H9 (cell line): ENCODE measurements around the gene ANKRD16. TPM values are rescaled to one million over a fixed set of nuclear protein-coding genes. Genes with fewer than 3 reads are reported as not detected.

Experiments
- DNase-seq: peaks from one replicate; pipeline ENCODE4 v3.0.0-alpha.2; 2017
- H2AFZ ChIP-seq: one replicate; pipeline ENCODE4 v1.6.1; 2013; ENCODE audit warnings: mild to moderate bottlenecking, low read length, control low read depth, moderate library complexity
- H2AK5ac ChIP-seq: 2 replicates; pipeline ENCODE4 v1.6.1; 2013; ENCODE audit warnings: low read length, control low read depth, mixed read lengths; ENCODE audit not compliant: insufficient read length
- H2BK120ac ChIP-seq: one replicate; pipeline ENCODE4 v1.6.1; 2013; ENCODE audit warnings: low read depth, mild to moderate bottlenecking, low read length, control low read depth, inconsistent platforms; ENCODE audit not compliant: poor library complexity, severe bottlenecking
- H2BK12ac ChIP-seq: 2 replicates; pipeline ENCODE4 v1.6.1; 2013; ENCODE audit warnings: low read length, control low read depth, mixed read lengths, low read depth; ENCODE audit not compliant: insufficient read length
- H2BK15ac ChIP-seq: 2 replicates; pipeline ENCODE4 v1.6.1; 2013; ENCODE audit warnings: low read depth, low read length, control low read depth
- H2BK20ac ChIP-seq: one replicate; pipeline ENCODE4 v1.6.1; 2013; ENCODE audit warnings: low read depth, mild to moderate bottlenecking, low read length, control low read depth, inconsistent platforms; ENCODE audit not compliant: poor library complexity, severe bottlenecking
- H2BK5ac ChIP-seq: 2 replicates; pipeline ENCODE4 v1.6.1; 2013; ENCODE audit warnings: low read length, control low read depth, mixed read lengths; ENCODE audit not compliant: insufficient read length
- H3K14ac ChIP-seq: 2 replicates; pipeline ENCODE4 v1.6.1; 2013; ENCODE audit warnings: low read length, control low read depth; ENCODE audit not compliant: insufficient read depth
- H3K18ac ChIP-seq: 2 replicates; pipeline ENCODE4 v1.6.1; 2013; ENCODE audit warnings: low read depth, mild to moderate bottlenecking, mixed read lengths, low read length, control low read depth; ENCODE audit not compliant: insufficient read length
- H3K23ac ChIP-seq: 2 replicates; pipeline ENCODE4 v1.6.1; 2013; ENCODE audit warnings: low read length, control low read depth, mixed read lengths, low read depth; ENCODE audit not compliant: insufficient read length
- H3K23me2 ChIP-seq: 2 replicates; pipeline ENCODE4 v1.6.1; 2013; ENCODE audit warnings: low read depth, mild to moderate bottlenecking, mixed read lengths, low read length, control low read depth; ENCODE audit not compliant: insufficient read length, poor library complexity, severe bottlenecking
- H3K27ac ChIP-seq: 2 replicates; pipeline ENCODE4 v1.5.1; 2013; ENCODE audit warnings: low read length, control low read depth, mixed read lengths, low read depth; ENCODE audit not compliant: insufficient read length
- H3K27me3 ChIP-seq: 2 replicates; pipeline ENCODE4 v1.6.1; 2013; ENCODE audit warnings: low read length, control low read depth, inconsistent platforms; ENCODE audit not compliant: insufficient read depth
- H3K4ac ChIP-seq: 2 replicates; pipeline ENCODE4 v1.6.1; 2013; ENCODE audit warnings: low read depth, mild to moderate bottlenecking, control low read depth, inconsistent platforms, low read length, moderate library complexity
- H3K4me1 ChIP-seq: 2 replicates; pipeline ENCODE4 v1.6.1; 2013; ENCODE audit warnings: low read length, control low read depth, inconsistent platforms; ENCODE audit not compliant: insufficient read depth
- H3K4me2 ChIP-seq: 2 replicates; pipeline ENCODE4 v1.6.1; 2013; ENCODE audit warnings: low read length, control low read depth, mixed read lengths; ENCODE audit not compliant: insufficient read length, insufficient read depth
- H3K56ac ChIP-seq: 2 replicates; pipeline ENCODE4 v1.6.1; 2013; ENCODE audit warnings: low read depth, mild to moderate bottlenecking, mixed read lengths, low read length, control low read depth; ENCODE audit not compliant: insufficient read length
- H3K79me1 ChIP-seq: 2 replicates; pipeline ENCODE4 v1.6.1; 2013; ENCODE audit warnings: low read depth, mild to moderate bottlenecking, moderate library complexity, low read length, control low read depth, inconsistent platforms; ENCODE audit not compliant: insufficient read depth, poor library complexity, severe bottlenecking
- H3K79me2 ChIP-seq: 2 replicates; pipeline ENCODE4 v1.6.1; 2013; ENCODE audit warnings: low read length, control low read depth, inconsistent platforms; ENCODE audit not compliant: insufficient read depth
- H3K9ac ChIP-seq: 2 replicates; pipeline ENCODE4 v1.6.1; 2013; ENCODE audit warnings: low read length, control low read depth, mixed read lengths; ENCODE audit not compliant: insufficient read length; ENCODE audit errors: extremely low read depth
- H3K9me3 ChIP-seq: one replicate; pipeline ENCODE4 v1.6.1; 2013; ENCODE audit warnings: low read depth, low read length, inconsistent platforms; ENCODE audit not compliant: control insufficient read depth
- H3T11ph ChIP-seq: one replicate; pipeline ENCODE4 v1.6.1; 2013; ENCODE audit warnings: mild to moderate bottlenecking, low read length, control low read depth, inconsistent platforms
- H4K20me1 ChIP-seq: one replicate; pipeline ENCODE4 v1.6.1; 2013; ENCODE audit not compliant: control insufficient read depth, insufficient read length, insufficient read depth
- H4K5ac ChIP-seq: 2 replicates; pipeline ENCODE4 v1.6.1; 2013; ENCODE audit warnings: low read depth, mild to moderate bottlenecking, mixed read lengths, low read length, control low read depth; ENCODE audit not compliant: insufficient read length
- H4K8ac ChIP-seq: replicated peaks from 2 replicates; pipeline ENCODE4 v1.6.1; 2013; ENCODE audit warnings: low read length, control low read depth, mixed read lengths, low read depth; ENCODE audit not compliant: insufficient read length
- H4K91ac ChIP-seq: 2 replicates; pipeline ENCODE4 v1.6.1; 2013; ENCODE audit warnings: low read depth, mild to moderate bottlenecking, moderate library complexity, mixed read lengths, low read length, control low read depth; ENCODE audit not compliant: insufficient read length
- H3K27ac Mint-ChIP-seq, 3 experiments: 2 replicates in 2 of 3; 3 replicates in 1 of 3; pipeline ENCODE4 v1.8.0; 2020 to 2021; ENCODE audit warnings: mixed read lengths in 3 of 3, mild to moderate bottlenecking in 1 of 3, moderate library complexity in 1 of 3
- H3K27me3 Mint-ChIP-seq: 2 replicates; pipeline ENCODE4 v1.8.0; 2021; ENCODE audit warnings: low read depth, mild to moderate bottlenecking, moderate library complexity, mixed read lengths
- H3K36me3 Mint-ChIP-seq, 3 experiments: 2 replicates in 2 of 3; 3 replicates in 1 of 3; pipeline ENCODE4 v1.8.0; 2020 to 2021; ENCODE audit warnings: low read depth in 3 of 3, mixed read lengths in 3 of 3; ENCODE audit not compliant: insufficient read depth in 1 of 3
- H3K4me1 Mint-ChIP-seq, 2 experiments: 2 replicates each; pipeline ENCODE4 v1.8.0; 2020; ENCODE audit warnings: mixed read lengths in 2 of 2
- H3K4me3 Mint-ChIP-seq, 2 experiments: 2 replicates in 1 of 2; 3 replicates in 1 of 2; pipeline ENCODE4 v1.8.0; 2020 to 2021; ENCODE audit warnings: mild to moderate bottlenecking in 2 of 2, mixed read lengths in 2 of 2, moderate library complexity in 1 of 2
- H3K9me3 Mint-ChIP-seq, 2 experiments: 2 replicates in 1 of 2; 3 replicates in 1 of 2; pipeline ENCODE4 v1.8.0; 2020; ENCODE audit warnings: mild to moderate bottlenecking in 2 of 2, mixed read lengths in 2 of 2, moderate library complexity in 1 of 2
- WGBS: extraction: QIAGEN DNeasy Blood & Tissue Kit; methylation state at CpG from one replicate; pipeline ENCODE4 v1.1.7; 2013; ENCODE audit warnings: missing lambda C conversion rate, low lambda C conversion rate, mixed read lengths; ENCODE audit not compliant: insufficient read length; ENCODE audit errors: extremely low coverage; 5-methylcytosine and 5-hydroxymethylcytosine counted together
- total RNA-seq: library from RNA; stranded (reverse); gene quantifications from 2 replicates; pipeline ENCODE4 v1.2.1, GENCODE V29; 2021
- TF ChIP-seq, protein P1 (sequence below): fragments of 200-600 bp; sonication (generic); conservative IDR thresholded peaks from 3 replicates; pipeline ENCODE4 v1.8.0; 2021; ENCODE audit warnings: antibody characterized with exemption, mild to moderate bottlenecking

ANKRD16 gene
- total RNA-seq, 1 experiment from 2014 or later = 11.4 TPM

DNA sequence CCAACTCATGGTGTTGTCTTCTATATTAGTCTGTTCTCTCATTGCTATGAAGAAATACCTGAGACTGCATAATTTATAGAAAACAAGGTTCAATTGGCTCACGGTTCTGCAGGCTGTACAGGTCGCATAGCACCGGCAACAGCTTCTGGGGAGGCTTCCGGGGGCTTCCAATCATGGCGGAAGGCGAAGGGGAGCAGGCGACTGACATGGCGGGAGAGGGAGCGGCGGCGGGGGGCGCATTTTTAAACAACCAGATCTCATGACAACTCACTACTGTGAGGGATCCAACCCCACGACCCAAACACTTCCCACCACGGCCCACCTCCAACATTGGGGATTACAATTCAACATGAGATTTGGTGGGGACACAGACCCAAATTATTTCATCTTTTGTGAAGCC, 47.7 kb downstream of the ANKRD16 start:
- Histone ChIP-seq H3K79me1 (no peaks in the 10 kb centered on the region), H3K56ac (no peak overlapping the region), H3K4me2 (no peak overlapping the region), H2BK120ac (no peak overlapping the region), H3K9ac (no peak overlapping the region), H2BK5ac (no peak overlapping the region), H3K23ac (no peak overlapping the region), H2AFZ (no peak overlapping the region), H3K9me3 (no peaks in the 10 kb centered on the region), H4K20me1 (no peaks in the 10 kb centered on the region), H4K8ac (no peak overlapping the region), H2AK5ac (no peak overlapping the region), H2BK20ac (no peak overlapping the region), H4K91ac (no peak overlapping the region), H2BK15ac (no peak overlapping the region), H3K79me2 (no peaks in the 10 kb centered on the region), H3K23me2 (no peaks in the 10 kb centered on the region), H2BK12ac (no peak overlapping the region), H3K27me3 (no peaks in the 10 kb centered on the region), H3K4ac (no peak overlapping the region), H3K27ac (no peak overlapping the region), H3T11ph (no peak overlapping the region), H3K4me1 (no peaks in the 10 kb centered on the region), H3K18ac (no peak overlapping the region), H4K5ac (no peak overlapping the region), H3K14ac (no peak overlapping the region)
- Mint-ChIP-seq H3K36me3 (no peaks in the 10 kb centered on the region), H3K27ac (no peak overlapping the region), H3K4me1 (peaks cover 10 to 11% of the 10 kb centered on the region in 2 experiments; a peak in 3 of 4 replicates), H3K4me3 (no peak overlapping the region), H3K27me3 (peaks cover 2% of the 10 kb centered on the region), H3K9me3 (no peaks in the 10 kb centered on the region)
- WGBS = no CpG with 5 or more reads among the region's 14 CpGs
- TF ChIP-seq, protein P1, sequence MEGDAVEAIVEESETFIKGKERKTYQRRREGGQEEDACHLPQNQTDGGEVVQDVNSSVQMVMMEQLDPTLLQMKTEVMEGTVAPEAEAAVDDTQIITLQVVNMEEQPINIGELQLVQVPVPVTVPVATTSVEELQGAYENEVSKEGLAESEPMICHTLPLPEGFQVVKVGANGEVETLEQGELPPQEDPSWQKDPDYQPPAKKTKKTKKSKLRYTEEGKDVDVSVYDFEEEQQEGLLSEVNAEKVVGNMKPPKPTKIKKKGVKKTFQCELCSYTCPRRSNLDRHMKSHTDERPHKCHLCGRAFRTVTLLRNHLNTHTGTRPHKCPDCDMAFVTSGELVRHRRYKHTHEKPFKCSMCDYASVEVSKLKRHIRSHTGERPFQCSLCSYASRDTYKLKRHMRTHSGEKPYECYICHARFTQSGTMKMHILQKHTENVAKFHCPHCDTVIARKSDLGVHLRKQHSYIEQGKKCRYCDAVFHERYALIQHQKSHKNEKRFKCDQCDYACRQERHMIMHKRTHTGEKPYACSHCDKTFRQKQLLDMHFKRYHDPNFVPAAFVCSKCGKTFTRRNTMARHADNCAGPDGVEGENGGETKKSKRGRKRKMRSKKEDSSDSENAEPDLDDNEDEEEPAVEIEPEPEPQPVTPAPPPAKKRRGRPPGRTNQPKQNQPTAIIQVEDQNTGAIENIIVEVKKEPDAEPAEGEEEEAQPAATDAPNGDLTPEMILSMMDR = no peak
- DNase-seq = no peak
